HepG2 (cell line): ENCODE measurements around the gene ANKRD49.

Source experiments
- BHLHE40 ChIP-seq: IDR thresholded peaks from 2 replicates; pipeline ENCODE4 v1.6.1; 2011; ENCODE audit warnings: low read length, improper control_type of control experiment
- DMAP1 ChIP-seq: IDR thresholded peaks from 2 replicates; pipeline ENCODE4 v1.6.1; 2016
- EZH2 ChIP-seq: conservative IDR thresholded peaks from 2 replicates; pipeline ENCODE4 v1.6.1; 2012; ENCODE audit warnings: mild to moderate bottlenecking, low read depth, low read length, moderate library complexity
- SMC3 ChIP-seq: IDR thresholded peaks from 2 replicates; pipeline ENCODE4 v1.6.1; 2011; ENCODE audit warnings: low read length, improper control_type of control experiment
- ZC3H4 ChIP-seq: sonication (generic); formaldehyde crosslinking; IDR thresholded peaks from 2 replicates; pipeline ENCODE4 v1.4.0; 2020; ENCODE audit warnings: missing genetic modification reagents, borderline replicate concordance
- ZNF274 ChIP-seq: sonication (generic); formaldehyde crosslinking; IDR thresholded peaks from 2 replicates; pipeline ENCODE4 v1.5.1; 2020; ENCODE audit warnings: mild to moderate bottlenecking, missing genetic modification reagents
- ZNF781 ChIP-seq: sonication (generic); formaldehyde crosslinking; IDR thresholded peaks from 2 replicates; pipeline ENCODE4 v1.5.1; 2020; ENCODE audit warnings: borderline replicate concordance, mild to moderate bottlenecking, missing genetic modification reagents; ENCODE audit errors: not compliant biosample characterization

DNA sequence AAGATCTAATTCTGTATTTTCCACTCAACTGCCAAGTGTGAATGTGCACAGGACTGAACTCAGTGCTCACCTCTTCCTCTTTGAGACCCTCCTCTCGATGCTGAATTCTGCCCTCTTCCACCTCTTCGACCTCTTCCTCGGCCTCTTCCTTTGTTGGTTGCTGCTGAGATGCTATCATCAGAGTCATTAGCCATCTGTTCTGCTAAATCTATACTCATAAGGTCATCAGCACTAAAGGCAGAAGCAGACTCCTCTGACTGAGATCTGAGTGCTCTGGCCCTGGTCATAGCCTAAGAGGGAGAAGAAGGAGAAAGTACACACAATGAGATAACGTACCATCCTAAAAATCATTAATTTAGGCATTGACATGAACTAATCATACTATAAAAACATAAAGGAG, 46.6 kb upstream of the ANKRD49 start:
- TF ChIP-seq DMAP1 (no peak), ZC3H4 (no peak), ZNF781 (CRISPR knock-in tag) (no peak), EZH2 (no peak), ZNF274 (CRISPR knock-in tag) (no peak), SMC3 (no peak), BHLHE40 (no peak)
